DND-41 (cell line): Measurements from ENCODE around the gene FAM168B.

ENCODE experiments used
- ATAC-seq: fragments of 200-7000 bp; cut with Tn5 transposase; 3 replicates; pipeline ENCODE4 v1.9.1; 2021; ENCODE audit warnings: low read depth; ENCODE audit not compliant: insufficient read depth
- DNase-seq: peaks from one replicate; pipeline ENCODE4 v3.0.0-alpha.2; 2020
- H2AFZ ChIP-seq: 2 replicates; pipeline ENCODE4 v1.6.0; 2012; ENCODE audit warnings: low read depth, low read length
- H3K27ac ChIP-seq: 2 replicates; pipeline ENCODE4 v1.5.1; 2012; ENCODE audit warnings: low read length, inconsistent platforms
- H3K27me3 ChIP-seq: fragments of 200-600 bp; sonication (generic); 2 replicates; pipeline ENCODE4 v1.6.0; 2012; ENCODE audit warnings: low read length, mild to moderate bottlenecking, inconsistent platforms; ENCODE audit not compliant: insufficient read depth, poor library complexity
- H3K36me3 ChIP-seq: 2 replicates; pipeline ENCODE4 v1.5.1; 2012; ENCODE audit warnings: low read length, inconsistent platforms; ENCODE audit not compliant: insufficient read depth
- H3K4me1 ChIP-seq: 2 replicates; pipeline ENCODE4 v1.5.1; 2012; ENCODE audit warnings: mild to moderate bottlenecking, low read length; ENCODE audit not compliant: insufficient read depth
- H3K4me2 ChIP-seq: 2 replicates; pipeline ENCODE4 v1.6.0; 2012; ENCODE audit warnings: mild to moderate bottlenecking, moderate library complexity, low read length, inconsistent platforms; ENCODE audit not compliant: insufficient read depth
- H3K4me3 ChIP-seq, 2 experiments: fragments of 200-600 bp in 1 of 2; shearing (Covaris generic) in 1 of 2; 2 replicates each; pipeline ENCODE4 v1.5.1; 2012 to 2016; ENCODE audit warnings: inconsistent platforms in 2 of 2, low read length in 2 of 2, mild to moderate bottlenecking in 2 of 2, low read depth in 1 of 2, moderate library complexity in 1 of 2
- H3K79me2 ChIP-seq: 2 replicates; pipeline ENCODE4 v1.6.0; 2012; ENCODE audit warnings: low read length, inconsistent platforms; ENCODE audit not compliant: insufficient read depth
- H3K9ac ChIP-seq: 2 replicates; pipeline ENCODE4 v1.6.0; 2012; ENCODE audit warnings: low read depth, mild to moderate bottlenecking, inconsistent platforms, low read length, moderate library complexity
- H3K9me3 ChIP-seq: 2 replicates; pipeline ENCODE4 v1.5.1; 2012; ENCODE audit warnings: low read length, moderate library complexity, mild to moderate bottlenecking, inconsistent platforms; ENCODE audit not compliant: insufficient read depth, severe bottlenecking
- H4K20me1 ChIP-seq: 2 replicates; pipeline ENCODE4 v1.6.0; 2012; ENCODE audit warnings: low read length; ENCODE audit not compliant: insufficient read depth
- CTCF ChIP-seq: IDR thresholded peaks from 2 replicates; pipeline ENCODE4 v1.5.1; 2012; ENCODE audit warnings: borderline replicate concordance, low read length, moderate library complexity, mild to moderate bottlenecking; ENCODE audit not compliant: poor library complexity, severe bottlenecking; ENCODE audit errors: extremely low read depth
- EZH2 ChIP-seq: IDR thresholded peaks from 3 replicates; pipeline ENCODE4 v1.6.1; 2012; ENCODE audit warnings: borderline replicate concordance, low read depth, mild to moderate bottlenecking, moderate library complexity, low read length, inconsistent platforms; ENCODE audit not compliant: severe bottlenecking

Gene FAM168B

GRCh38 chr2:131093006-131093695 lies at the start of gene FAM168B:
TSS of gene FAM168B (minus strand) at chr2:131093460. CDS start at chr2:131082646, 10,814 bp downstream.
- peak; percentile 88 for DNase-seq
- Histone ChIP-seq H3K4me2 (peak within 1 kb of the TSS; percentile 84), H2AFZ (peak within 1 kb of the TSS; percentile 89), H3K4me1 (peaks cover 25% of the 10 kb centered on the region), H3K36me3 (peaks cover 16% of the 10 kb centered on the region), H3K27me3 (no peaks in the 10 kb centered on the region), H3K4me3 (peak within 1 kb of the TSS; percentile 75 to 85), H3K27ac (peak within 1 kb of the TSS; percentile 93), H4K20me1 (peaks cover 37% of the 10 kb centered on the region; the same call in 1 of the 2 replicates), H3K79me2 (peaks cover 55% of the 10 kb centered on the region), H3K9me3 (no peaks in the 10 kb centered on the region), H3K9ac (peak within 1 kb of the TSS; percentile 99)
- TF ChIP-seq CTCF (no peak), EZH2 (no peak)
- peak; percentile 88 for ATAC-seq

GRCh38 chr2:131142849-131143248 lies 49.6 kb upstream of the FAM168B start:
- Histone ChIP-seq H3K36me3 (peaks cover 85% of the 10 kb centered on the region), H3K4me2 (no peak overlapping the region), H4K20me1 (peaks cover 23% of the 10 kb centered on the region), H3K4me1 (no peaks in the 10 kb centered on the region), H3K9ac (no peak overlapping the region), H3K79me2 (peaks cover 14% of the 10 kb centered on the region), H2AFZ (no peak overlapping the region), H3K27me3 (no peaks in the 10 kb centered on the region), H3K27ac (no peak overlapping the region), H3K4me3 (no peak overlapping the region), H3K9me3 (no peaks in the 10 kb centered on the region)
- DNase-seq (no peak), ATAC-seq (no peak)
- TF ChIP-seq CTCF (no peak), EZH2 (no peak)

- no peaks in the 10 kb centered on the region for H3K4me1 ChIP-seq
- H3K9me3 ChIP-seq: no peaks in the 10 kb centered on the region
- H3K4me3 ChIP-seq: no peak overlapping the region
- H3K27ac ChIP-seq: no peak overlapping the region
- no peak overlapping the region for H3K9ac ChIP-seq
- peaks cover 25% of the 10 kb centered on the region for H3K79me2 ChIP-seq
- no peak overlapping the region for H2AFZ ChIP-seq
- H3K4me2 ChIP-seq: no peak overlapping the region
- DNase-seq (no peak), ATAC-seq (no peak)
- H3K27me3 ChIP-seq: no peaks in the 10 kb centered on the region
- TF ChIP-seq CTCF (peak; percentile 3), EZH2 (no peak)
- peaks cover 75% of the 10 kb centered on the region for H3K36me3 ChIP-seq
- peaks cover 23% of the 10 kb centered on the region for H4K20me1 ChIP-seq
These were observed 47.3 kb upstream of the FAM168B start for GRCh38 chr2:131140581-131140980.
